PFSK-1 (cell line): ENCODE data around the gene TCF12.

Source experiments
- FOXP2 ChIP-seq: optimal IDR thresholded peaks from 2 replicates; pipeline ENCODE3; 2011; ENCODE audit warnings: borderline replicate concordance, control low read depth, inconsistent platforms; ENCODE audit not compliant: insufficient read depth; ENCODE audit errors: extremely low read length, extremely low read depth
- POLR2AphosphoS5 ChIP-seq: IDR thresholded peaks from 2 replicates; pipeline ENCODE4 v1.6.1; 2012; ENCODE audit warnings: low read depth, mild to moderate bottlenecking, control low read depth, low read length, moderate library complexity
- REST ChIP-seq, 2 experiments: IDR thresholded peaks; 2 replicates each; pipeline versions ENCODE4 v1.6.1 to v1.8.0; 2011 to 2012; ENCODE audit warnings: low read depth in 2 of 2, low read length in 2 of 2, control low read depth in 1 of 2, inconsistent platforms in 1 of 2, mild to moderate bottlenecking in 1 of 2, moderate library complexity in 1 of 2; ENCODE audit not compliant: insufficient read depth in 1 of 2
- SIN3A ChIP-seq: IDR thresholded peaks from 2 replicates; pipeline ENCODE4 v1.6.1; 2012; ENCODE audit warnings: mild to moderate bottlenecking, low read length, moderate library complexity, borderline replicate concordance; ENCODE audit not compliant: insufficient read depth
- TAF1 ChIP-seq: IDR thresholded peaks from 2 replicates; pipeline ENCODE4 v1.6.1; 2012; ENCODE audit warnings: low read length, control low read depth, borderline replicate concordance; ENCODE audit not compliant: insufficient read depth

TCF12 gene

GRCh38 chr15:57079931-57080620 lies 161.6 kb downstream of the TCF12 start:
- TF ChIP-seq TAF1 (no peak), SIN3A (no peak), POLR2AphosphoS5 (no peak), REST (IDR thresholded peaks at IDR 0.05; ENCODE audit: insufficient read depth in 1 of 2, low read depth in 2 of 2, low read length in 2 of 2) (no peak), FOXP2 (no peak)

GRCh38 chr15:57082054-57082728 lies 163.7 kb downstream of the TCF12 start:
- TF ChIP-seq POLR2AphosphoS5: no peak
- TF ChIP-seq SIN3A: no peak
- TF ChIP-seq REST (IDR thresholded peaks at IDR 0.05; ENCODE audit: insufficient read depth in 1 of 2, low read depth in 2 of 2, low read length in 2 of 2): no peak
- TF ChIP-seq FOXP2: no peak
- TF ChIP-seq TAF1: no peak

GRCh38 chr15:57084192-57084591 lies 165.7 kb downstream of the TCF12 start:
- TF ChIP-seq SIN3A (no peak), FOXP2 (no peak), POLR2AphosphoS5 (no peak), REST (IDR thresholded peaks at IDR 0.05; ENCODE audit: insufficient read depth in 1 of 2, low read depth in 2 of 2, low read length in 2 of 2) (no peak), TAF1 (no peak)

- TF ChIP-seq TAF1 (no peak), SIN3A (no peak), REST (IDR thresholded peaks at IDR 0.05; ENCODE audit: insufficient read depth in 1 of 2, low read depth in 2 of 2, low read length in 2 of 2) (no peak), POLR2AphosphoS5 (no peak), FOXP2 (no peak)
These were observed 166.8 kb downstream of the TCF12 start for GRCh38 chr15:57085267-57085666.
